Bone marrow (tissue), 2 donors: ENCODE data around the gene TTC7B.

Experiments
- DNase-seq, 2 donors: peaks; one replicate each; lab custom pipeline; 2025; lab: John Stamatoyannopoulos, UW

The TTC7B gene

DNA sequence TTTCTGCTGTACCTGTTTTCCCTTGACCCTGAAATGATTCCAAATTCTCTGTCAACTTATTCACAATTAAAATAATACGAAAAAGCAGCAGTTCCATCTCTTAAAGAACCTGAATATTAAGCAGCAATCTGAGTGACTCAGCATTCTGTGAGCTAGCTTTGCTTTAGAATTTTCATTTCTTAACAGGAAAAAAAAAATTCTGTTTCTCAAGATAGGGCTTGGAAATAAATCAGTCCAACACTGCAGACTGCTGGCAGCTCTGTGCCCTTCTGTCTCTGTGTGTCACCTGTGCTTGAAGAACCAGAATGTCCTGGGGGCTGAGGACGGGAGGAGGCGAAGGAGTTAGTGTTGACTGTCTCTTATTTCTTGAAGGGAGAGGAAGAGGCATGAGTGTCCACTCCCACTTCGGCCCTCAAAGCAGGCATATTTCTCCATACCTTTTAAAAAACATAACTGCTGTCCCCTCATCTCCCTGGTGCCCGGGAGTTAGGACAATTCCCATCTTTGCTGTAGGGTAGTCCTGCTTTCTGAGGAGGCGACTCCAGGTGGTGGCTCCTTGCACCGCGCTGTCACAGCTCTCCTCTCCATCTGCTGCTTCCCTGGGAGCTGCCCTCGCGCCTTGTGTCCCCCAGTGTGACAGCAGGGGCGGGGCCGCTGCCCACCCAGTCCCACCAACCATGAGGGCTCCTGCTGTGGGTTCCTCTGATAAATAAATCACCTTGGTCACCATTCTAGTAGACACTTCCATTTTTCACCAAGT is 216.3 kb downstream of the TTC7B start:
- DNase-seq: no peak

DNA sequence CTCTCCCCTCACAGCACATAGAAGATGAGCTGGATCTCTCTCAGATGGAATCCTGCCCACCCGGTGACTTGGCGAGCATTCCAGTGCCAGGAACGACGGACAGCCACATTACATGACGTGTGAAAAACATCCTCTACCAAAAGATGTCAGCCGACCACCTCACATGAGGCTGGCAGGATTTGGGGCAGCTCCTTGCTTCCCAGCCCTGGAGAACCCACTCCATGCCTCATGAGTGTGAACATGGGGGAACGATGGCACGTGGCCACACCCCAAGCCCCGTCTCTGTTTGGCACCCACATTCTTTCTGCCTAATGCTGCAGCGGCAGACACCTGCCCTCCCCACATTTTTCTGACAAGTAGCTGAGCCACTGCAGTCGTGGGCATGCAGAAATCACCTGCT is 216.9 kb downstream of the TTC7B start:
- DNase-seq: no peak

DNA sequence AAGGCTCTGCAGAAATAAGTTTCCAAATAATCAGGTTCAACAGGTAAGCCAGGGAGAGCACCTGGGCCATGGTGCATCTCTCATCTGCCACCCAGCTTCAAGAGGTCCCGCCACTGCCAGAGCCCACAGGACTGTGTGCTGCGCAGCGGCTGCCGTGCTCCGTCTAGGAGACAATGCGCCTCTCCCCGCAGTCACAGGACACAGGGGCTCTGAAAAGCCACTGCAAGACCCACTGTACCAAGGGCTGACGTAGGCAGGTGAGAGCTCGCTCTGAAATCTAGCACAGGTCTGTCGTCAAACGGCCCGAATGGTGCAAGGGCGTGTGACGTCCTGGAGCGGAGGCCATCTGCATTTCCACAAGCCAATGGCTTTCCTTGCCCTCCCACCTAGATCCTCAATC is 218.3 kb downstream of the TTC7B start:
- DNase-seq: no peak

DNA sequence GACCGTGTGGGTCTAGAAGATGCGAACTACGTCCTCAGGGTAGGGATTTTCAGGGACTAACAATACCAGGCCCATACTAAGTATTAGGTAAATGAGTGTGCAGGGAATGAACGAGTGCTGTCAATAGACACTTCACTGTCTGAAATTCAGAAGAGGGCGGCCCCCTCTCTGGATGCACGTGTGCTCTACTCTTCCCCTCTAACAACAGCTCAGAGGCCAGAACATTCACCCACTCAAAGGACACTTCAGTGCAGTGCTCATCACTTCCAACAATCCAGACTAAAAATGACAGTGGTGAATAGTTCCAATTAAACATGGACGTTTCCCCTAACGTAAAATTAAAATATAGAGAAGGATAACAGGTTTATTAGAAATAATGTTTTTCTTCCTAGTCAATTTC is 219.5 kb downstream of the TTC7B start:
- DNase-seq: no peak

DNA sequence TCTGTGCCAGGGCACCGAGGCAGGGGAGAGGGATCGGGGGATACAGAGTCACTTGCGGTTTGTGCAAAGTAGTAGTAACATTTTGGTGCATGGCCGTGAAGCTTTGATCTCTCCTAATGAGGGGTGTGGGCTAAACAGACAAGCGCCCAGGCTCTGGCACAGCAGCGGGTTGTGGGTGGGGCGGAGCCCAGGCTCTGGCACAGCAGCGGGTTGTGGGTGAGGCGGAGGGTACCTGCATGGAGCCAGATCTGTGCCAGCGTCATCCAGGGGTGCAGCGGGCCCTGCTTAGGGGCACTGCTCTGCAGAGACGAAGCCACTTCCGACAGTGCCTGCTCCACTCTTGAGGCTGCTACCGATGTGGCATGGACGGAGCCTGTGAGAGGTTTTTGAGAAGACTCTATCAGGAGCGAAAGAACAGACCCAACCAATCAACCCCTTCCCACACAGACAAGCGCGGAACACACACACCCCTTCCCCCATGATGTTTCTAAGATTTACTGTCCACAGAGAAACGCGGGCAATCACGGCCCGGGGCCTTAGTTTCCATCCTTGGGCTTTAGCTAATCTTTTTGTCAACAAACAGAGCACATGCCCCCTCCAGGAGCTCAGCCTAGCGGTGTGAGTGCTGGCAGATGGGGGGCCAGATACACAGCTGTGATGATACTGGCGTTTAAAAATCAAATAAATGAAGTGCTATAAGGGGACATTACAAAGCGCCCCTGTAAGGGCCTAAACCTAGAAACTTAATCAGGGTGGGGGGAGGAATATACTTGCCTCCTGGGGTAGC is 222.8 kb downstream of the TTC7B start:
- DNase-seq: no peak

DNA sequence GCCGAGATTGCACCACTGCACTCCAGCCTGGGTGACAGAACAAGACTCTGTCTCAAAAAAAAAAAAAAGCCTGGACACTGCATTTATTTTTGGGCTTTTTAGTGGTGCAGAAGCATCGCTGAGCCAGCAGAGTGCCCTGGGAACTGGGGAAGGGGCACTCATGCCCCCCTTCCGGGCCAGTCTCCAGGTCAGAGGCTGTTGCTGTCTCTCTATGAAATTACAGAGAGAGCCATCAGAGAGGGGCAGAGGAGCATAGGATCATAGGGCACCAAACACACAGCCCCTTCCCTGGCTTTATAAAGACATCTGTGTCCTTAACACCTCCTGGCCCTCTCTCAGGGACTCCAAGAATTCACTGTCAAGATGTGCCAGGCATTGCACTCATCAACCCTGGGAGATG is 223.6 kb downstream of the TTC7B start:
- DNase-seq: no peak

DNA sequence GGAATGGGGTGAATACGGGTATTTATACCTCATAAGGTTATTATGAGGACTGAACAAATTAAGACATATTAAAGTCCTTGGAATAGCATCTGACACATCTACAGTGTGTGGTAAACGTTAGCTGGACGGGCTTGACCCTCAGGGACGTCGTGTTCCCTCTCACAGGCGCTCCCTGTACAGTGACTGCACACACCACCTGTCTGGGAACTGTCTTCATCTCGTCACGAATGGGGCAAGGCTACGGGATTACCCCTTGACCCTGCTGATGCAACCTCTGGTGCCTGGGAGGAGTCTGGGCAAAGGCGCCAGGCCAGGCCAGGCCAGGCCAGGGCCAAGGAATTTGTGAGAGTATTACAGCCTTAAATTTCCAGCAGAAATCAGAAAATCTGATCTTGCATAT is 228.3 kb downstream of the TTC7B start:
- DNase-seq: no peak

DNA sequence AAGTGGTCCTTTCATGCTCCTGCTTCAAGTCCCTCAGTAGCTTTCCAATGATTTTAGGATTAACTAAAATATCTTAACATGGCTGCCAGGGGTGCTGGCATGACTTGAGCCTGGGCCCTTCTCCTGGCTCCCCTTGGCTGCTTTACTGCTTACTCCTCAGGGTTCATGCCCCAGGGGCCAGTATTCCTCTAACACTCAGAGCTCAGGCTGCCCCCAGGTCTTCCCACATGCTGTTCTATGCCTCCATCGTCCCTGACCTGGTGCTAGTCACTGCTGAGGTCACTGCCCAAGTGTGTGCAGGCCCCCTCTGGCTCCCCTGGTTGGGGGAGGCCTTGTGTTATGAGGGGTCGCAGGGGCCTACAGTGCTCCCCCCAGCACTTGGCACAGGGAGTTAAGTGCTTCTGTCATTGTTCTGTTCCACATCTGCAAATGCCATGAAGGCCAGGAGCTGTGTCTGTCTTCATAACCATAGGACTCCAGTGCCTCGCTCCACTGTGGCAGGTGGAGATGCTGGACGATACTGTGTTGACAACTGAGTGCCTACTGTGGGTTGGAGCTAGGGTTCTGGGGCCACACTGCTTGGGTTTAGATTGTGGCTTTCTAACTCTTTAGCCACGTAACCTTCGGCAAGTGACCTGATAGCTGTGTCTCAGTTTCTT is 228.8 kb downstream of the TTC7B start:
- DNase-seq: no peak

DNA sequence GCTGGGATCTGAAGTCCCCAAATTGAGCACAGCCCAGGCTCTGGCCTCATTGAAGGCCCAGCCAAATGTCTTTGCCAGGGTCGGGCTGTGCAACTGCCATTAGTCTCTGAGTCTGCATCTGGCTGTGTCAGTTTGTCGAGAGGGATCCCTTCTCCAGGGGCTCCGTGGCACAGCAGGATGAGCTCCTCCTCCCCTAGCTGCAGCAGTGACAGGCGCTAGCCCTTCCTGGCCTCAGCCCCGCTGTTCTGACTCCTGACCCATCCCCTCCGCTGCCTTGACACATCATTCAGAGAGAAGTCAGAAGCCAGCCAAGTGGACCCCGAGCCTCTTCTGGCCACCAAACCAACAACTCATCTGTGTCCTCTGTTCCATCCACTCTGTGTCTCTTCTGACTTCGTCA is 231.1 kb downstream of the TTC7B start:
- no peak for DNase-seq

DNA sequence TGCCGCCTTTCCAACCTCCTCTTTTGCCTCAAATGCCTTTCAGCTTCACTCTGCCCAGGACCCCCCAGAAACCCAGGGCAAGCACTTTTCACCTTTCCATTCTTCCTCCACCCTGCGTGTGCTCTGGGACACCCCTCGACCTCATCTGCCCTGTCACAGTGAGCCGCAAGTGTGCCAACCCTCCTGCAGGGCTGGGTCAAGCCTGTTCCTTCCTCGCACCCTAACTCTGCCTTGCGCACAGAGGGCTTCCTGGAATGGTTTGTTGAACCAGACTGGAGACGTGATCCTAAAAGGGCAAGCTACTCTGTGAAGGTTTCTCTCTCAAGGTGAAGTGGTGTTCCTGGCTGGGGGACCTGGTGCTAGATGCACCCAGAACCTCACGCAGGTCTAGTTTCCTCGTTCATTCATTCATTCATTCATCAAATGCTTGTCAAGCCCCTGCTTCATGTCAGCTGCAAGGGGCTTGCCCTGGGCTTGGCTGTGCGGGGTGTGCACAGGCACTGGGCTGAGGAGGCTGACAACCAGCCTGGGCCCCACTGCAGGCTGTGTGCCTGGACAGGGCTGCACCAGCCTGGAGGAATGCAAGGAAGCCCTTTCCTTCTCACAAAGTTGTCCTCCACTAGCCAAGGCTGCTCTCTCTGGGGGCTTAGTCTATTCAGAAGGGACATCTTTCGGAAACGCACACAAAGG is 232.2 kb downstream of the TTC7B start:
- DNase-seq: no peak

DNA sequence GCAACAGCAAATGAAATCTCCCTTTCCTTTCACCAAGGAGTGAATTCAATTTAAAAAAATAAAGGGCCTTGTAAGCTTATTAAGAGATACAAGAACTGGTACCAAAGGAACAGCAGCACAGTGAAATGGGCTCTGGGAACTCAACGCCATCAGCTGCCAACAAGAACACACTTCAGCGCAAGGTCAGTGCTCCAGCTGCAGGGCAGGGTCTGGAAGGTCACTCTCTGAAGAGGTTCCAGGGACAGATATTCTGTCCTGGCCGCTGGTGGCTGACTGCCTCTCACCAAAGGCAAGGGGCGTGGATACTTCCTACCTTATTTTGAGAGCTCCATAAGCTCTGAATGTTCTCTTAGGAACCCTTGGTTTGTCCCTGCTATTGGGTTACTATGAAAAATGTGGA is 232.8 kb downstream of the TTC7B start:
- no peak for DNase-seq

DNA sequence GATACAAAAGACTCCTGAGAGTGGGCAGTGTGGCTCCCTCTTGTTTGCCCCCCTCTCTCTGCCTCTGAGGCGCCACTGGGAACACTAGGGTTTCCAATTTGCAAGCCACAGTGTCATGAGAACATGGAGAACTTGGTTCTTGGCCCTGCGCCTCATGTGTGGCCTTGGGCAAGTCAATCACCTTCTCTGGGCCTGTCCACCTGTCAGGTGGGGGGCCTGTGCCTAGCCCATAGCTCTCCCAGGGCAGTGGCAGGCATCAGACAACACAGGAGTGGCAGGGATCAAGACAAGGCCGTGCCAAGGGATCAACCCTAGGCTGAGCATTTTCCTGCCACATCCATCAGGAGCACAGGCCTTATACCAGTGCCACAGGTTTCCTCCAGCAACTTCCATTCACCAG is 234.1 kb downstream of the TTC7B start:
- DNase-seq: no peak

DNA sequence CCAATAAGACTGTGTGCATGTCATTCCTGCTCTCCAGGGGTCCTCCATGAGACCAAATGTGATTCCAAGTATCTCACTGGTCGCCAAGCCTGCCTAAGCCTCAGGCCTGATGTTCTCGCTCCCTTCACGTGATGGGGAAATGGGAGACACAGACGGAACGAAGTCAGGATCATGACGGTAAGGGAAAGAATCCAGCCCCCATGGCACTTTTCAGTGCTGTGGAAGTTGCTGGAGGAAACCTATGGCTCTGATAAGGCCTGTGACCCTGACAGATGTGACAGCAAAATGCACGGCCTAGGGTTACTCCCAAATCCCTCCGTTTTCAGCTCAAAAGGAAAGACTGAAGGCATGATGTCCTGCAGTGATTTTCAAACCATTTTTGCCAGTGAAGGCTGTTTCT is 234.5 kb downstream of the TTC7B start:
- DNase-seq: no peak

DNA sequence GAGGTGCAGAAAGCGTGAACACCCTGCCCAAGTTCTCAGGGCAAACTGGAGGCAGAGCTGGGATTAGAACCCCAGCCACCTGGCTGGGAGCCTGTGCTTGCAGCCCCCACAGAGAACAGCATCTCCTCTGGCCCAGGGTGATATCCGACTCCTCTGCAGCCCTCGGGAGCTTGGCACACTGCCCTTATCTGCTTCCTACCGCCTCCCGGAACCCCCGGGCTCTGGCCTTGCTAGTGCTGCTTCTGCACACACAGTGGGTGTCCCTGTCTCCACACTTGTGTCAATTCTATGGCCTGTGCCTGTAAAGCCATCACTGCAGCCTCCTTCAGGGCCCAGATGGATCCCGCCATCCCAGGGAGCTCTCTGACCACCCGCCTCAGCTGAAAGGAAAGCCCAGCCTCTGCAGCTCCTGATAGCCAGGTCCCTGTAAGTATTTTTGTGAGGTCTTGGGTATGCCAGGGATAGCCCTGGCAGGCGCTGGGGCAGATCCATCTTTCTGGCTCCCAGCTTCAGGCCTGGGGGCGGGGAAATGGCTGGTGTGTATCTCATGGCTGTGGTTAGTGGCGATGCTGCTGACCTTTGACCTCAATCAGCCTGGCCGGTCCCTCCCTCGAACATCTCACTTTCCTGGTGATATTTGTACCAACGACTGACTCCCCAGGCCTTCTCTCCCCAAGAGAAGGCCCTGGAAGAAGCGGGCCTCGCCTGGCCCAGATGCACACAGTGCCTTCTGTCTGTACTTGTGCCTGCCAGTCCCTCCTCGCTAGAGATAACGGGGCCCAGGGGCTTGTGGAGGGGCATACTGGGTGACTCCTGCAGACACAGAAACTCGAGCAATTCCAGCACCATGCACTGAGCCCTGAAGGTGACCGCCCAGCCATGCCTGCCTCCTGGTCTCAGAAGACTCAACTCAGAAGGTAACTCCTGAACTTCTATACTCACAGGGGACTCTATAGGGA is 235.6 kb downstream of the TTC7B start:
- DNase-seq: no peak

DNA sequence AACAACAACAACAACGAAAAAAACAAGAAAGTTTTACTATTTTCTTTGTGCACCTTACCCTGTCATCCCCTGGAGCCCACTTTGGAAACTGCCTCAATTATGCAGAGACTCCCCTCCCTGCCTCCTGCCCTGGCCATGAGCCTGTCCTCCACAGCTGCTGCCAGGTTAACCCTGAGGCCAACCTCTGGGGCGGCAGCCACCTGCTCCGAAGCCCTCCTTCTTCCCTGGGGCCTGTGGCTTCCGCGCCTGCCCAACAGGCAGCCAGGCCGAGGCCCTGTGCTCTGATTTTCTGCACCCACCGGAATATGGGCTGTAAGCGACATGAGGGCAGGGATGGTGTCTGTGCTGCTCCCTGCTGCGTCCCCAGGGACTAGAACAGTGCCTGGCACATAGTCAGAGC is 236.4 kb downstream of the TTC7B start:
- DNase-seq: no peak

DNA sequence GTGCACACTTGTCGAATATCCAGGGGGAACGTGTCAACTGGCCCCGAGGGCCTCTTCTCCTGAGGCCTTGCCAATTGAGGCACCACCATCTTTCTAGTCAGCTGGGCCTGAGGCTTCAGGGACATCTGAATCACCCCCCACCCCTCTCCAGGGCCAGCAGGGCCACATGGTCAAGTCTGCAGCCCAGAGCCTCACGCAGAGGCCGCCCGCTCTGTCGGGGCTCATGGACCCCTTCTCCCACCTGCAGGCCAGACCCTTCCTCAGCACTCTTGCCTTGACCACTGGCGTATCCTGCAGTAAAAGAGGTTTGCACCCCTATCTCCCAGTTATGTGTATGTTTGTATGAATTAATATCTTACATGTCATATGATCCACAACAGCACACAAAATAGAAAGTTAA is 237.1 kb downstream of the TTC7B start:
- DNase-seq: no peak

DNA sequence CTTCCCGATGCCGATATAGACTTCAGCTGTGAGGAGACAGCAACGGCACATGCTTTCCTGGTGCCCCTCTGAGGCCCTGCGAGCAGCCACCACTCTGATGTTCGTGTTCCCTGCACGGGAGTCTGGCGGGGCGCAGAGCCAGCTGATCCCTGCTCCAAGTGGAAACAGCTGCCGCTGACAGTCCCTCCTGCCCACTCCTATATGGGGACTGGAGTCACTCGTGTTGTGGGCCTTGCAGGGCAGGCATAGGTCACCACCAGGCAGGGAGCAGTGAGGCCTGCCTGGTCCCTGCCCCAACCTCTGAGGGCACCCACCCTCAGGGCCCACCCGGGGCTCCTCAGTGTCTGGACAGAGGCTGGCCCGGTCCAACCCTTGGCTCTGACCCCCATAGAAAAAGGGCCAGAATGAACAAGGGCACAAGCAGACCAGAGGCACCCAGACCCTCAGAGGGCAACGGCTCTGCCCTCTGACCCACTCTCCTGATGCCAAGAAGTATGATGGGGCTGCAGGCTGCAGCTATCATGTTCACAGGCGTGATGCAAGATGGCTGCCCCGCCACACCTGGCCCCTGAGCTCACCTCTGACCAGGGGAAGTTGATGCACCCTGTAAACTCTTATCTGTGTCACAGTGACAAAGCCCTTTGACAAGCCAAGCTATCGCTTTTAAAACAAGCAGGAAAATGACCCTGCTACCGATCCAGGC is 237.8 kb downstream of the TTC7B start:
- DNase-seq: no peak

DNA sequence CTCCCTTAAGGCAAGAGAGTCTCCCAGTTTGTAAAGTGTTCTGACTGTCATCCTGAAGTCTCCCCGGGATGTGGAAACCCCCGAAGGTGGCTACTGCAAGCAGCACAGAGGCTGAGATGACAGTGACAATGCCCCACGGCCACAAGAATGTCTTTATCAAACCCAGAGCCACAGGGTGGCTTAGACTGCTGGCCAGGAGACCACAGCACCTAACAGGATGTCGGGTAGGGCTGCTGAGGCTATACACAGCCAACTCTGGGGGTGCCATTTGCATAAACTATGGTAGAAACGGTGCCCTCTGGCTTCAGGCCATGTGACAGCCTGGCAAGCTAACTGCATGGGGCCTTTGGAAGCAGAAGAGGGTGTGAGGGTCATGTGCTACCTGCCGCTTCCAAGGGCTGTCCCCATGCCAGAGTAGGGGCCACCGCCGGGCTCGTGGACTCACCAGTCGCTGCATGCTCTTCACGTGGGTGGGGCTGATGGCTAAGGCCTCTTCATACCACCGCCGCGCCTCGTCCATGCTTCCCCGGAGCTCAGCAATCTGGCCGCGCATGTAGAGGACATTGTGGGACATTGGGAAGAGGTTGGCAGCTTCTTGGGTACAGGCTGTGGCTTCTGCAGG is 238.5 kb downstream of the TTC7B start:
- DNase-seq: no peak

DNA sequence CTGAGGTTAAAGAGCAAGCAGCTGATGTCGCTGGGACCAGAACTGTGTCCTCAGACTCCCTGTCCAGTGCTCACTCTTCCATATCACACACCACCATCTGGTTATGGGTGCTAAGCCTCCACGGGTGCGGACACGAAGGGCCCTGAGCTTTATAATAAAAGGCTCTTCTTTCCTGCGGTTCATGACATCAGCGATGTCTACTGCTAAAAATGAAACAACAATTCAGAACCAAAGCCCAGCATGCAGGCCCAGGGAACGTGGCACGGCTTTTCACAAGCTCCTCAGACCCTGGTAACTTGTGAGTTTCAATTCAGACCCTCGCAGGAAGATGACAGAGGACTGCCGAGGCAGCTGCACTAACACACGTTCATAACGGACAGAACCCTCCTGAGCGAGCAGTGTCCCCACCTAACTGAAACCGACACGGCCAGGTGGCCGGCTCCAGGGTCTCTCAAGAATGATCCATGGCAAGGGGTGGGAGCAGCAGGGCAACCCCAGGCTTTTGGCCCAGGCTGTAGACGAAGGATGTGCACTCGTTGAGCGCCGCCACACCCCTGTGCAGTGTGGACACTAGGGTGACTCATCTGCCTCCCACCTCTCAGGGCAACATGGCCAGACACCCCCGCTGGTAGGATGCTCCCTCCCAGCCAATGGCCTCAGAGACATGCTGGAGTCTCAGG is 239.1 kb downstream of the TTC7B start:
- no peak for DNase-seq

DNA sequence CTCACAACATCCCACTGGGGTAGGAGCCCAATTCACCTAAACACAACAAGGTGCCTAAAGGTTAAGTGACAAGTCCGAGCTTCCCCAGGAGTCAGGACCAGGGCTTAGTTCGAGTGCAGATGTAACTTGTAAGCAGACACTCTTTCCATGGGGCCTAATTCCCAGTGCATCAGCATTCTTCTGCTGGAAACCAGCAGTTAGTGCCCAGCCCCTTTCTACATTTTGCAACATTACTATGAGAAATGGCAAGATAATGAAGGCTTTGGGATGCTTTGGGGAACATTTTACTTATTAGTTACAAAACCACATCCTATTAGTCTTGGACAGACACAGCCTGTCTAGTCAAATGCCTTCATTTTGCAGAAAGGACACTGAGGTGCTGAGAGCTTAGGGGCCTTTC is 239.6 kb downstream of the TTC7B start:
- DNase-seq: no peak
